Activated CD8-positive, alpha-beta T cell treated with anti-CD3 and anti-CD28 coated beads, Interleukin-2, amount 10 ng/mL, durations not matched to agents 7 days and 5 days (primary cell): Measurements from ENCODE around the gene IGFBP3. TPM values are rescaled to one million over a fixed set of nuclear protein-coding genes. Genes with fewer than 3 reads are reported as not detected.
"Not testable (repeated sequence)": the region's sequence is repeated elsewhere in the genome, so short reads cannot be mapped to it uniquely, and the experiment has no call there.

Experiments
- ATAC-seq: fragments of 150-1000 bp; cut with Tn5 transposase; one replicate; pipeline ENCODE4 v1.10.0; 2021; ENCODE audit warnings: moderate library complexity
- CTCF ChIA-PET: fragments of 350-600 bp; sonication (Branson Sonifier 250); formaldehyde crosslinking; loops from one replicate; lab custom pipeline; 2021; ENCODE audit warnings: antibody characterized with exemption; lab: Charles Lee
- POLR2A ChIA-PET: fragments of 350-600 bp; sonication (Branson Sonifier 250); formaldehyde crosslinking; loops from one replicate; lab custom pipeline; 2021; ENCODE audit warnings: antibody characterized with exemption; lab: Charles Lee
- DNase-seq: peaks from one replicate; pipeline ENCODE4 v3.0.0-alpha.2; 2020
- H3K27ac Mint-ChIP-seq: one replicate; pipeline ENCODE4 v1.8.0; 2021; ENCODE audit warnings: mild to moderate bottlenecking, mixed read lengths
- H3K27me3 Mint-ChIP-seq: one replicate; pipeline ENCODE4 v1.8.0; 2021; ENCODE audit warnings: low read depth, mixed read lengths
- H3K36me3 Mint-ChIP-seq: one replicate; pipeline ENCODE4 v1.8.0; 2021; ENCODE audit warnings: low read depth, mixed read lengths
- H3K4me1 Mint-ChIP-seq: one replicate; pipeline ENCODE4 v1.8.0; 2021; ENCODE audit warnings: low read depth, mixed read lengths
- H3K4me3 Mint-ChIP-seq: one replicate; pipeline ENCODE4 v1.8.0; 2021; ENCODE audit warnings: mild to moderate bottlenecking, mixed read lengths
- H3K9me3 Mint-ChIP-seq: one replicate; pipeline ENCODE4 v1.8.0; 2022; ENCODE audit warnings: mixed read lengths; ENCODE audit not compliant: insufficient read depth
- total RNA-seq, 2 experiments: library from RNA; stranded (reverse); gene quantifications; one replicate each; pipeline ENCODE4 v1.2.3, GENCODE V29; 2021

Gene IGFBP3
- total RNA-seq, 2 experiments from 2014 or later, result 0.90 to 1.0 TPM

DNA sequence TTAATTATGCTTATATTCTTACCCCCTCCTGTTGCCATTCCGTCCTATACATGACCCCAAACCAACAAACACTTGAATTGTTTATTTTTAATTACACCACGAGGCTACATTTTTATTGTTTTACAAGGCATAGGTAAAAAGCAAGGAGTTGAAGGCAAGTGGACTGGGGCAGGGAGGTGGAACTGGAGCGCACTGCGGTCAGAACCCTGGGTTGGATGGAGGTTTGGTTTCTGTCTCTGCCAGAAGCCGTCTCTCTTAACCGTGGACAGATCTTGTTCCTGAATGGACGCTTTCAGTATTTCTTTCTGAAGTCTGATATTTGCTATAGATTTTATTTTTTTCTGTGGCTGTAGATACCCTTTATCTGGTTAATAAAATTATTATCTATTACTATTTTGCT lies 19.9 kb upstream of the IGFBP3 start:
- ChIA-PET POLR2A (no interaction called here), CTCF (interaction anchor here (1.7 to 2.3 kb wide), 2 partner anchors 19 to 23 kb away, joined by 6 to 11 read pairs; partner anchors contain the start of gene IGFBP3)
- ATAC-seq (no peak), DNase-seq (no peak)
- Mint-ChIP-seq H3K27ac (no peak overlapping the region), H3K4me1 (peaks cover 24% of the 10 kb centered on the region), H3K36me3 (peaks cover 3% of the 10 kb centered on the region), H3K4me3 (peak overlapping the region; percentile 50), H3K27me3 (peaks cover 11% of the 10 kb centered on the region), H3K9me3 (peaks cover 6% of the 10 kb centered on the region)

DNA sequence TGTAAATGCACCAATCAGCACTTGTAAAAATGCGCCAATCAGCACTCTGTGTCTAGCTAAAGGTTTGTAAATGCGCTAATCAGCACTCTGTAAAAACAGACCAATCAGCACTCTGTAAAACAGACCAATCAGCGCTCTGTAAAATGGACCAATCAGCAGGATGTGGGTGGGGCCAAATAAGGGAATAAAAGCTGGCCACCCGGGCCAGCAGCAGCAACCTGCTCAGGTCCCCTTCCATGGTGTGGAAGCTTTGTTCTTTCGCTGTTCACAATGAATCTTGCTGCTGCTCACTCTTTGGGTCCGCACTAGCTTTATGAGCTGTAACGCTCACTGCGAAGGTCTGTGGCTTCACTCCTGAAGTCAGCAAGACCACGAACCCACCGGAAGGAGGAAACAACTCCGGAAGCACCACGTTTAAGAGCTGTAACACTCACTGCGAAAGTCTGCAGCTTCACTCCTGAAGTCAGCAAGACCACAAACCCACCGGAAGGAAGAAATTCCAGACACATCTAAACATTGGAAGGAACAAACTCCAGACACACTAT lies 19.2 kb upstream of the IGFBP3 start:
- peaks cover 11% of the 10 kb centered on the region for H3K27me3 Mint-ChIP-seq
- POLR2A ChIA-PET, result not testable (repeated sequence)
- CTCF ChIA-PET, result interaction anchor here (1.7 to 2.3 kb wide), 2 partner anchors 18 to 22 kb away, joined by 6 to 11 read pairs; partner anchors contain the start of gene IGFBP3

DNA sequence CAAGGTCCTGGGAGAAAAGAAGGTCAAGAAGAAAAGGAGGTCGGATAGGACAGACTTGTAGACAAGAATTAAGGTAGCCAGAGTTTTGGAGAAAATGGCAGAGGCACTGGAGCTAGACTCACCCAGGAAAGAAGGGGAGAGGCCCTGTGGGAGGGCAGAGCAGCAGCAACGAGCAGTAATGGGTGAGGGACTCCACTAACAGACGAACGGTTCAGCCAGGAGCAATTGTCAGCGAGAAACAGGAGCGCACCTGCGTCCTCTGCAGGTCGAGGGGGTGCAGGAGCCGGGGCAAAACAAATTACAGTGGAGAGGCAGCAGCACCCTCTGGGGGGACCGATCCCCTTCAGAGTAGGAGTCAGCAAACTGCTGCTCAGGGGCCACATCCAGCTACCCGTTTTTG lies 18.5 kb upstream of the IGFBP3 start:
- Mint-ChIP-seq H3K27me3 (peaks cover 11% of the 10 kb centered on the region), H3K9me3 (peaks cover 6% of the 10 kb centered on the region), H3K27ac (peak overlapping the region; percentile 3), H3K4me1 (peaks cover 24% of the 10 kb centered on the region), H3K4me3 (no peak overlapping the region), H3K36me3 (peaks cover 3% of the 10 kb centered on the region)
- ChIA-PET POLR2A (no interaction called here), CTCF (interaction anchor here (1.7 to 2.3 kb wide), 2 partner anchors 17 to 22 kb away, joined by 6 to 11 read pairs; partner anchors contain the start of gene IGFBP3)
- ATAC-seq, result no peak
- no peak for DNase-seq

More for the DNA sequence above, 19.2 kb upstream of the IGFBP3 start:
- ATAC-seq (peak; percentile 67), DNase-seq (peak; percentile 71)
- peak overlapping the region; percentile 50 for H3K4me3 Mint-ChIP-seq
- peaks cover 24% of the 10 kb centered on the region for H3K4me1 Mint-ChIP-seq
- H3K9me3 Mint-ChIP-seq, H3K36me3 Mint-ChIP-seq: not testable (repeated sequence)
- H3K27ac Mint-ChIP-seq, result peak overlapping the region; percentile 43

DNA sequence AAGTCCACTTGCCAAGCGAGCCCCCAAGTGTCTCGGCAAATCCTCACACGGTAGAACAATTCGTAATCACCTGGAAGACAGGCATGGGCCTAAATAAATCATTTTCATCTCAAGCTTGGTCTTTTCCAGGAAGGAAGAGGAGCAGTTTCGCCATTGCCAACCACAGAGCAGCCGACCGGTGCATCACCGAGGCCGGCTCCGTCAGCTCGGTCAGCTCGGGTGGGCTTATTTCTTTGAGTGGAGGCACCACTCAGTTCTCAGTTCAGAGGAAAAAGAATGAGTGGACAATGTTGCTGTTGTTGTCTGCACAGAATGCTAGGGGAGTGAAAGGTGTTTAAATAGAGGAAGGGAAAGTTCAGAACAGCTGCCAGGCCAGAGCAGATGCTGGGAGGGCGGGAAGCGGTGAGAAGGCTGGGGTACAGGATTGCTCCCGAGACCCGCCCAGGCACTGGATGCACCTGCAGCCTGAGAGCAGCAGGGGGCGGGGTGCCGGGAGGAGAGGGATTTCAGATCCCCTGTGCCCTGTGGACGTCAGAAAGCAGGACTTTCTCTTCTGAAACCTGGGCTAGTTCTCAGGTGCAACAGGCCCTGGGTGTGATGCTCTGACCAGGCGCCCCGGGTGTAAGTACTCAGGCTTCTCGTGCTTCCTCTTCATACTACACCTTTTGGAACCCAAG lies 17.7 kb upstream of the IGFBP3 start:
- DNase-seq (no peak), ATAC-seq (no peak)
- ChIA-PET CTCF (interaction anchor here (2.3 kb wide), 1 partner anchor 16 kb away, joined by 11 read pairs; the partner anchor contains the start of gene IGFBP3), POLR2A (no interaction called here)
- peaks cover 3% of the 10 kb centered on the region for H3K36me3 Mint-ChIP-seq
- peaks cover 6% of the 10 kb centered on the region for H3K9me3 Mint-ChIP-seq
- no peak overlapping the region for H3K27ac Mint-ChIP-seq
- peaks cover 14% of the 10 kb centered on the region for H3K27me3 Mint-ChIP-seq
- H3K4me3 Mint-ChIP-seq, result no peak overlapping the region
- peaks cover 24% of the 10 kb centered on the region for H3K4me1 Mint-ChIP-seq

DNA sequence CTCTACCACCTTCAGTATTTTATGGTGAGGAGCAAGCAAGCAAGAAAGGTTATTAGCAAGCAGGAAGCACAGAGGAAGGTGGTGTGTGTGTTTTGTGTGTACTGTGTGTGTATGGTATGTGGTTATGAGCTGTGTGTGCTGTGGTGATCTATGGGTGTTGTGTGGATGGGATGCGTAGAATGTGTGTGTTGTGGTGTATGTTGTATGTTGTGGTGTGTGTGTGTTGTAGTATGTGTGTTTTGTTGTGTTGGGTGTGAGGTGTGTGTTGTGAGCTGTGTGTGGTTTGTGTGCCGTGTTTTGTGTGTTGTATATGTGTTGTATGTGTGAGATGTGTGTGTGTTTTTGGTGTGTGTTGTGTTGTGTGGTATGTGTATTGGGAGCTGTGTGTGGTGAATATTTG lies 16.8 kb upstream of the IGFBP3 start:
- Mint-ChIP-seq H3K36me3 (peaks cover 3% of the 10 kb centered on the region), H3K27ac (no peak overlapping the region), H3K4me1 (peaks cover 24% of the 10 kb centered on the region), H3K4me3 (no peak overlapping the region), H3K27me3 (peaks cover 14% of the 10 kb centered on the region), H3K9me3 (peaks cover 6% of the 10 kb centered on the region)
- DNase-seq (no peak), ATAC-seq (no peak)
- POLR2A ChIA-PET, result no interaction called here
- CTCF ChIA-PET, result no interaction called here

DNA sequence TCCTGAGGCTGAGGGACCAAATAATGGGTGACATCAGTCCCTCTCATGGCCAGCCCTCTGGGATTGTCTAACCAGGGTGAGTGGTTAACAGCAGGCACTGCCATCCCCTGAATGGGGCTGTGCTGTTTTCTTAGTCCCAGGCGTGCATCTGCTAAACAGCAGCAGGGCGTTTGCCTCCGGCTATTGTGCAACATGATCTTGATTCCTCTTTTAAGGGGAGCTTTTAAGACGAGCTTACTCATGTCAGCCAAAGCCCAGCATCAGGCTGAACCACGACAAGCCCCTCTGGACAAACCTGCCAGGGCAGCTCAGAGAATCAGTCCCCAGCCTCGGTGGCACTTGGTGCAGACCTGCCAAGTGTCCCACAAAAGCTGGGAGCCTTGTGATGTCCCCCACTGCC lies 16.2 kb upstream of the IGFBP3 start:
- CTCF ChIA-PET, result no interaction called here
- H3K36me3 Mint-ChIP-seq, result peaks cover 3% of the 10 kb centered on the region
- H3K27ac Mint-ChIP-seq, result no peak overlapping the region
- peaks cover 24% of the 10 kb centered on the region for H3K4me1 Mint-ChIP-seq
- peaks cover 14% of the 10 kb centered on the region for H3K27me3 Mint-ChIP-seq
- no peak overlapping the region for H3K4me3 Mint-ChIP-seq
- H3K9me3 Mint-ChIP-seq, result peaks cover 6% of the 10 kb centered on the region
- POLR2A ChIA-PET, result no interaction called here
- ATAC-seq, result no peak
- no peak for DNase-seq

DNA sequence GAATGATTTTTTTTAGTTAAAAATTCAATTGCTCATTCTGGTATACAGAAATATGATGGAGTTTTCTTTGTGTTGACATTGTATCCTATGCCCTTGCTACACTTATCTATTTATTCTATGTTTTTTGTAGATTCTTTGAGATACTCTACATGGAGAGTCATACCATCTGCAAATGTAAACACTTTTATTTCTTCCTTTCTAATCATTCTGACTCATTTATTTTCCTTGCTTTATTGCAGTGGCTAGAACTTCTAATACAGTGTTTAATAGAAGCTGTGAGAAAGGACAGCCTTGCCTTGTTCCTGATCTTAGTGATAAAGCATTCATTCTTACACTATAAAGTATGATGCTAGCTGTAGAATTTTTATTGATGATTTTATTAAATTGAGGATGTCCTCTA lies 9.9 kb upstream of the IGFBP3 start:
- ChIA-PET POLR2A (no interaction called here), CTCF (no interaction called here)
- H3K36me3 Mint-ChIP-seq, result no peaks in the 10 kb centered on the region
- ATAC-seq, result no peak
- H3K4me3 Mint-ChIP-seq, result no peak overlapping the region
- no peak for DNase-seq
- no peak overlapping the region for H3K27ac Mint-ChIP-seq
- peaks cover 22% of the 10 kb centered on the region for H3K27me3 Mint-ChIP-seq
- no peaks in the 10 kb centered on the region for H3K9me3 Mint-ChIP-seq
- H3K4me1 Mint-ChIP-seq, result no peaks in the 10 kb centered on the region

DNA sequence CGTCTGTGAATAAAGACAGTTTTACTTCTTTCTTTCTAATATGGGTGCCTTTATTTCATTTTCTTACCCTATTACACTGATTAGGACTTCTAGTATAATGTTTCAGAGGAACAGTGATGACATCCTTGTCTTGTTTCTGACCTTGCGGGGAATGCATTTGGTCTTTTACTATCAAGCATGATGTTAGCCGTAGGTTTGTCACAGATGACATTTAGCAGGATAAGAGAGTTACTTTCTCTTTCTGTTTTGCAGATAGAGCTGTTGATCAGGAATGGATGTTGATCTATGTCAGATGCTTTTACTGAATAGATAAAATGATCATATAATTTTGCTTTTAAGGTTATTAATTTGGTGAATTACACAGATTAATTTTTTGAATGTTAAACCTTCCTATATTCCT lies 6.6 kb upstream of the IGFBP3 start:
- POLR2A ChIA-PET, result no interaction called here
- Mint-ChIP-seq H3K27ac (no peak overlapping the region), H3K4me1 (peaks cover 9% of the 10 kb centered on the region), H3K27me3 (peaks cover 36% of the 10 kb centered on the region), H3K4me3 (peak overlapping the region; percentile 9), H3K36me3 (no peaks in the 10 kb centered on the region), H3K9me3 (no peaks in the 10 kb centered on the region)
- CTCF ChIA-PET, result no interaction called here
- DNase-seq (no peak), ATAC-seq (no peak)

DNA sequence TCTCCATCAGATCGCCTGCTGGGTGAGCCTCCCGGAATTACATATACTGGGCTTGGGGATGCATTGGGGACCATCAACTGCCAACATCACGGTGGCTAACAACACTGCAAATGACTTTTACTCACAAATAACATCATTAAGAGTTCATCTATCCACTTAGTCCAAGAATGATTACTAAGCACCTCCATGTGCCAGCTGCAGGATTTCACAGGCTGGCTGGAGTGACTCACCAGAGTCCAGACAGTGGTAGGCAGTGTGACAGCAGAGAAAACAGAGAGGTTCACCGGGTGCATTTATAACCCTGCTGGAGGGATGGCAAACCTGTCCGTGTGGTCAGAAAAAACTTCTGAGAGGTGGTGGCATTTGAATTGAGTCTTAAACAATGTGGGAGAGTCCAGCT lies 3.2 kb upstream of the IGFBP3 start:
- H3K4me1 Mint-ChIP-seq, result peaks cover 30% of the 10 kb centered on the region
- POLR2A ChIA-PET, result no interaction called here
- no peak overlapping the region for H3K27ac Mint-ChIP-seq
- H3K36me3 Mint-ChIP-seq, result peaks cover 2% of the 10 kb centered on the region
- H3K4me3 Mint-ChIP-seq, result no peak overlapping the region
- no peaks in the 10 kb centered on the region for H3K9me3 Mint-ChIP-seq
- peaks cover 51% of the 10 kb centered on the region for H3K27me3 Mint-ChIP-seq
- no peak for DNase-seq
- CTCF ChIA-PET, result interaction anchor here (3.1 kb wide), 1 partner anchor 1163 kb away, joined by 22 read pairs; no protein-coding TSS in a partner anchor
- ATAC-seq, result no peak

DNA sequence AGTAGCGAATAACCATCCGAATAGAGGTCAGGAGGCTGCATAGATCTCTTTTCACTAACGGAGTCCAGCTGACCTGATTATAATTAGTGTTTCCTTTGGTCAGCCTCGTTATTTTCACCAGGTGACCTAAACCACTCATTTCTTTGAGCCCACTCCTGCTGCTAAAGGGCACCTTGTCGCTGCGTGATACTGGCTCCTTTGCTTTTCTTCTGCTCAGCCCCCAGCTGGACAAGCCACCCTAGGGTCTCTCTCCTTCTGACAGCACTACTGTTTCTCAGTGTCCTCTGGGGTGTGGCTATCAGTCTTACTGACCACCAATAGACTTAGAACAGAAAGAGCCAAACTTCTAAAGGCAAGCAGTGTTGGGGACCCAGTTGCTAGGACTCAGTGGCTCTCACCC lies 2.7 kb upstream of the IGFBP3 start:
- H3K4me3 Mint-ChIP-seq, result no peak overlapping the region
- CTCF ChIA-PET, result interaction anchor here (0.7 to 3.1 kb wide), 8 partner anchors 11 to 1164 kb away, joined by 3 to 22 read pairs (median 8); no protein-coding TSS in a partner anchor
- no peak overlapping the region for H3K27ac Mint-ChIP-seq
- ATAC-seq (no peak), DNase-seq (no peak)
- POLR2A ChIA-PET, result no interaction called here
- H3K4me1 Mint-ChIP-seq, result peaks cover 32% of the 10 kb centered on the region
- peaks cover 50% of the 10 kb centered on the region for H3K27me3 Mint-ChIP-seq
- peaks cover 2% of the 10 kb centered on the region for H3K36me3 Mint-ChIP-seq
- no peaks in the 10 kb centered on the region for H3K9me3 Mint-ChIP-seq

DNA sequence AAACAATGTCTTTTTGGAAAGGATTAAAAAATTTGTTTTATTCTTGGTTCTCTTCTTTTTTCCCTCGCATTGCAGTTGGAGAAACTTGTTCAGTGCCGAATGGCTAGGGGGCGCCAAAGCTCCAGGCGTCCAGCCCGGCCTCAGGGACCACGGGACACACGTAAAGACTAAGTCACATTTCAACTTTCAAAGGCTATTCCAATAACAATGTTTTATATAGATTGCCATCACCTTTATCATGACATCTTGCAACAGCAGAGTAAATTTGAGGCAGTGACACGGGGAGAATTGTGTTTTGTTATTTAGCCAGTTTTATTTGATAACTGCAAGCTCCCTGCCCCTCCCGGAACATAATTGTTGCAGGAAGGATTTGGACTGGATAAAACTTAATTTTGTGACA lies 2.2 kb upstream of the IGFBP3 start:
- ChIA-PET CTCF (interaction anchor here (0.7 to 3.1 kb wide), 17 partner anchors 10 to 1169 kb away, joined by 3 to 22 read pairs (median 6); no protein-coding TSS in a partner anchor), POLR2A (interaction anchor here (0.8 kb wide), 1 partner anchor 12 kb away, joined by 3 read pairs; no protein-coding TSS in a partner anchor)

DNA sequence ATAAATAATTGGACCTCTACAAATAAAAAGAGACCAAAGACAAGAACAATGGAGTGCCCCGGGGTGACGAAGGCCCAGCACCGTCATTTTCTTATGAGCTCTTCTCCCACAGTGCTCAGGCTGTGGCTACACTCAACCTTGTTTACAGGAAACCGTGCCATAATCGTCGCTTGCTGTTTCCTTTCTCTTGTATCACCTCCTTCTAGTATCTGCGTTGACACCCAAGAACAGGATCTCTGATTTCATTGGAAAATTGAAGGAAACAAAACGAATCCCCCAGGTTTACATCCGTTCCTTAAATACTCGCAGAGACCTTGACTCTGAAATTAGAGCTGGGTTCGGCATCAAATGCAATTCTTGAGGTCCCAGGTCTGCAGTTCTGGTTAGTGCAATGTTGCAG lies 1.7 kb upstream of the IGFBP3 start:
- ChIA-PET CTCF (interaction anchor here (0.7 to 3.1 kb wide), 17 partner anchors 10 to 1170 kb away, joined by 3 to 22 read pairs (median 6); no protein-coding TSS in a partner anchor), POLR2A (interaction anchor here (0.8 kb wide), 1 partner anchor 12 kb away, joined by 3 read pairs; no protein-coding TSS in a partner anchor)
- peaks cover 53% of the 10 kb centered on the region for H3K27me3 Mint-ChIP-seq
- ATAC-seq (peak; percentile 59), DNase-seq (peak; percentile 54)
- H3K9me3 Mint-ChIP-seq, result no peaks in the 10 kb centered on the region
- H3K4me1 Mint-ChIP-seq, result peaks cover 35% of the 10 kb centered on the region
- H3K27ac Mint-ChIP-seq, result peak overlapping the region; percentile 51
- peaks cover 2% of the 10 kb centered on the region for H3K36me3 Mint-ChIP-seq
- H3K4me3 Mint-ChIP-seq, result peak overlapping the region; percentile 49

More for the DNA sequence above, 2.2 kb upstream of the IGFBP3 start:
- peak overlapping the region; percentile 49 for H3K4me3 Mint-ChIP-seq
- peaks cover 35% of the 10 kb centered on the region for H3K4me1 Mint-ChIP-seq
- H3K36me3 Mint-ChIP-seq, result peaks cover 2% of the 10 kb centered on the region
- H3K9me3 Mint-ChIP-seq, result no peaks in the 10 kb centered on the region
- DNase-seq, result peak; percentile 71
- H3K27me3 Mint-ChIP-seq, result peaks cover 50% of the 10 kb centered on the region
- peak; percentile 45 for ATAC-seq
- H3K27ac Mint-ChIP-seq, result peak overlapping the region; percentile 24
